ENCODE data around the gene SETD3. TPM values are rescaled to one million over a fixed set of nuclear protein-coding genes. Genes with fewer than 3 reads are reported as not detected.

Gene SETD3
- total RNA-seq, 4 donors from 2014 or later, result 29.1 to 65.4 (median 36.3) TPM

DNA sequence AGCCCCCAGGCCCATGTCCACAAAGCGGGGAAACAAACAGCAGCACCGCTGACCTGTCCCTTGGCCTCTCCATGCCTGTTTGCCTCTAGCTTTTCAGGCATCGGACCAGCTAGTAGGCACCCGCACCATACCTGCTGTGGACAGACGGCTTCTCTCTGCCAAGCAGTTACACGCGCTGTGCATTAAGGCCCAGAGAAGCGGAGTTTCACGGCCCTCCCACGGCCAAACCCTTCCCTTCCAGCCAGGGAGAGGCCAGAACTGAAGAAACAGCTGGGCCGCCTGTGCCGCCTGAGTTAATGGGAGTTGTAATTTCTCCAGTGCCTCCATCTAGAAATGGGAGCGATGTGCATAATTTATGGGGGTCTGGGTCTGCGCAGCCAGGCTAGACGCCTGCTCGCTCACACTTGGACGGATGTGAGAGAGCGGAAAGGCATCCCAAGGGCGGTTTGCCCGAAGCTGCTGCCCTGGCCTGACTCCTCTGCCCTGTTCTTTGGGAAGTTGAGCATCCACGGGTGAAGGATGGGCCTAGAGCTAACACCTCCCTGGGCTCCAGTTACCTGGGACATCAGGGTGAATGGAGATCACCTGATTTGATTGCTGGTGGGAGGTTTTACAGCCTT, 119.0 kb downstream of the SETD3 start:
- H3K27ac ChIP-seq, result no peak overlapping the region
- no peak for DNase-seq
- no peaks in the 10 kb centered on the region for H3K4me1 ChIP-seq
- TF ChIP-seq, protein P1, sequence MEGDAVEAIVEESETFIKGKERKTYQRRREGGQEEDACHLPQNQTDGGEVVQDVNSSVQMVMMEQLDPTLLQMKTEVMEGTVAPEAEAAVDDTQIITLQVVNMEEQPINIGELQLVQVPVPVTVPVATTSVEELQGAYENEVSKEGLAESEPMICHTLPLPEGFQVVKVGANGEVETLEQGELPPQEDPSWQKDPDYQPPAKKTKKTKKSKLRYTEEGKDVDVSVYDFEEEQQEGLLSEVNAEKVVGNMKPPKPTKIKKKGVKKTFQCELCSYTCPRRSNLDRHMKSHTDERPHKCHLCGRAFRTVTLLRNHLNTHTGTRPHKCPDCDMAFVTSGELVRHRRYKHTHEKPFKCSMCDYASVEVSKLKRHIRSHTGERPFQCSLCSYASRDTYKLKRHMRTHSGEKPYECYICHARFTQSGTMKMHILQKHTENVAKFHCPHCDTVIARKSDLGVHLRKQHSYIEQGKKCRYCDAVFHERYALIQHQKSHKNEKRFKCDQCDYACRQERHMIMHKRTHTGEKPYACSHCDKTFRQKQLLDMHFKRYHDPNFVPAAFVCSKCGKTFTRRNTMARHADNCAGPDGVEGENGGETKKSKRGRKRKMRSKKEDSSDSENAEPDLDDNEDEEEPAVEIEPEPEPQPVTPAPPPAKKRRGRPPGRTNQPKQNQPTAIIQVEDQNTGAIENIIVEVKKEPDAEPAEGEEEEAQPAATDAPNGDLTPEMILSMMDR (IDR thresholded peaks at IDR 0.05), result no peak
- TF ChIP-seq POLR2A (IDR thresholded peaks at IDR 0.05), result no peak
- H3K27me3 ChIP-seq, result no peaks in the 10 kb centered on the region
- no peaks in the 10 kb centered on the region for H3K36me3 ChIP-seq
- WGBS, 2 donors, result 86 to 92% methylated on average over 14 of the region's 21 CpGs
- no peaks in the 10 kb centered on the region for H3K9me3 ChIP-seq
- intact Hi-C loops (cut with DNase I), result no loop called here
- H3K4me3 ChIP-seq, result no peak overlapping the region

DNA sequence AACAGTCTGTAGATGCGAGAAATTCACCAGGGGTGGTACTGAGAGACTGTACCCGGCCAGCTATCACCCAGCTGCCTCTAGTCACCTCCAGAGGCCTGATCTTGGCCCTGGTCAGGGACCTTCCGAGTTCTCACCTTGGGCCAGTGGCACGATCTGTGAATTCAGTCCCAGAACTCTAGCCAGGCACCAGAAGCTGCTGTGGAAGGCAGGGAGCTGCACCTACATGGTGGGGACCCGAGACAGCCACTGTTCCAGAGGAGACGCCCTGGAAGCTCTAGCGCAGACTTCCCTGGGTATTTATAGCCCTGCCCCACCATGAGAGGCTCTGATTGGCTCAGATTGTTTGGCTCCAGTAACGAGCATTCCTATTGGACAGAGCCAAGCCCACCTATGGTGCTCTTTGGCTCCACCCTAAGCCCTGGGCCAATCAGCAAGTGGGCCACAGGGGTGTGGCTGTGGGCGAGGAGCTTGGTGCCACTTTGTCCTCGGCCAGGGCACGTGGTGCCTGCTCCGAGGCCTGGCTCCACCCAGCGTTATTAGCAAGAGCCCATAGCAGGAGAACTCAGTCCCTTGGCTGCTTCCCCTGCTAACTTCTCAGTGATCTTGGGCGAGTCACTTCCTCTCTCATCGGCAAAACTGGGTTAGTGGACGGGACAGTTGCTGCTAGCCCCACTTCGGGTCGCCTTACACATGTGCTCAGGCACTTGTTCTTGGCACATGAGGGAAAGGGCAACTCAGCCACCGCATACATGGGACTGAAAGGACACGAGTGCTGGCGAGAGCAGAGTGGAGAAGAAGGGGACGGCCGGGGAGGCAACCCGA, 119.7 kb downstream of the SETD3 start:
- DNase-seq, result no peak
- 86 to 96% methylated on average over 4 to 22 of the region's 24 CpGs for WGBS, 2 donors

GRCh38 chr14:99359906-99360305, 120.8 kb downstream of the SETD3 start:
- intact Hi-C loops (cut with DNase I), result no loop called here
- WGBS, 2 donors, result 86 to 94% methylated on average over 5 of the region's 5 CpGs
- H3K4me3 ChIP-seq, result no peak overlapping the region
- no peak overlapping the region for H3K27ac ChIP-seq
- H3K27me3 ChIP-seq, result peaks cover 0 to 5% (median 0%) of the 10 kb centered on the region in 4 donors
- H3K36me3 ChIP-seq, result no peaks in the 10 kb centered on the region
- TF ChIP-seq, protein P1 (IDR thresholded peaks at IDR 0.05), result no peak
- no peak for TF ChIP-seq POLR2A (IDR thresholded peaks at IDR 0.05)
- no peaks in the 10 kb centered on the region for H3K4me1 ChIP-seq
- DNase-seq, result no peak
- no peaks in the 10 kb centered on the region for H3K9me3 ChIP-seq

More for the DNA sequence above, 119.7 kb downstream of the SETD3 start:
- intact Hi-C loops (cut with DNase I), result no loop called here
- H3K9me3 ChIP-seq, result no peaks in the 10 kb centered on the region
- H3K27ac ChIP-seq, result no peak overlapping the region
- H3K36me3 ChIP-seq, result no peaks in the 10 kb centered on the region
- no peaks in the 10 kb centered on the region for H3K4me1 ChIP-seq
- no peak for TF ChIP-seq POLR2A (IDR thresholded peaks at IDR 0.05)
- TF ChIP-seq, protein P1 (IDR thresholded peaks at IDR 0.05), result no peak
- no peak overlapping the region for H3K4me3 ChIP-seq
- peaks cover 0 to 5% (median 0%) of the 10 kb centered on the region in 4 donors for H3K27me3 ChIP-seq

DNA sequence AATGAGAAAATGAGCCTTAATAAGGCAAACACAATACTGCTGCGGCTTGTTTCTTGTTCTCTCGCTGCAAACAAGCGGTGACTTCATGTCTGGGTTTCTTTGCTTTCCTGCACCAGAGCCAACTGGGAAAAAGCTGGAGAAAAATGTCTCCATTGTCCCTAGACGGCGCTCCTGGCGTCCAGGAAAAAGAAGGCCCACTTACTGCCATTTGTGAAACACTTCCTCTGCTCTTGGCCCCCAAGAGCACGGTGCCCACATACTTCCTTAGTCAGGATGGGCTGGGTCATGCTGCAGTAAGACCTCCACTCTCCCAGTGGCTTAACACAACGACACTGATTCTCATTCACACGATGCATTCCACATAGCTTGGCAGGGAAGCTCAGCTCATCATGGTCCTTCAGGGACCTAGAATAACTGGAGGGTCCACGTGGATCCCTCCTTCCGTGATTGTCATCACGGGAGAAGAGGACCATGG, 122.7 kb downstream of the SETD3 start:
- H3K4me1 ChIP-seq, result no peaks in the 10 kb centered on the region
- no peaks in the 10 kb centered on the region for H3K9me3 ChIP-seq
- TF ChIP-seq POLR2A (IDR thresholded peaks at IDR 0.05), result no peak
- no peak overlapping the region for H3K27ac ChIP-seq
- no peak for DNase-seq
- intact Hi-C loops (cut with DNase I), result no loop called here
- H3K27me3 ChIP-seq, result peaks cover 0 to 5% (median 0%) of the 10 kb centered on the region in 4 donors
- H3K4me3 ChIP-seq, result no peak overlapping the region
- WGBS, 2 donors, result 75 to 76% methylated on average over 11 to 12 of the region's 12 CpGs
- H3K36me3 ChIP-seq, result no peaks in the 10 kb centered on the region

GRCh38 chr14:99357151-99357915, 123.3 kb downstream of the SETD3 start:
- 68 to 73% methylated on average over 8 to 11 of the region's 15 CpGs for WGBS, 2 donors
- intact Hi-C loops (cut with DNase I), result no loop called here

More at GRCh38 chr14:99357151-99357915, 123.3 kb downstream of the SETD3 start:
- H3K4me1 ChIP-seq, result no peaks in the 10 kb centered on the region
- no peak overlapping the region for H3K27ac ChIP-seq
- no peaks in the 10 kb centered on the region for H3K9me3 ChIP-seq
- peaks cover 0 to 5% (median 0%) of the 10 kb centered on the region in 4 donors for H3K27me3 ChIP-seq
- H3K36me3 ChIP-seq, result no peaks in the 10 kb centered on the region
- no peak overlapping the region for H3K4me3 ChIP-seq
- TF ChIP-seq, protein P1 (IDR thresholded peaks at IDR 0.05), result no peak
- no peak for TF ChIP-seq POLR2A (IDR thresholded peaks at IDR 0.05)
- no peak for DNase-seq
